Measurements from ENCODE around the gene SNX18. TPM values are rescaled to one million over a fixed set of nuclear protein-coding genes. Genes with fewer than 3 reads are reported as not detected.

The SNX18 gene
- total and polyA plus RNA-seq, 2 of the 4 experiments (the other 2 are of a cell fraction) = 31.2 to 50.0 TPM

GRCh38 chr5:54514291-54514690 is 3.3 kb upstream of the SNX18 start:
- Histone ChIP-seq H3K4me2 (ENCODE audit: low read depth, low read length) (peak overlapping the region; percentile 35; the same call in 1 of the 2 replicates), H4K8ac (ENCODE audit: low read depth in 2 of 2, low read length in 2 of 2) (peak overlapping the region in 1 of 2 experiments; percentile 65; a peak in 1 of 4 replicates), H3K9ac (ENCODE audit: low read depth, low read length) (0 out of 2 replicates have a peak overlapping the region, but pooled peaks have one; percentile 5), H3K4me1 (ENCODE audit: control insufficient read depth, insufficient read depth, low read length) (peaks cover 11% of the 10 kb centered on the region), H2BK15ac (ENCODE audit: low read depth, low read length) (peak overlapping the region; percentile 66; the same call in 2 of the 3 replicates), H2AFZ (replicated peaks; ENCODE audit: low read length, poor library complexity) (peak overlapping the region; percentile 68), H3K36me3 (ENCODE audit: control insufficient read depth, insufficient read depth, low read length) (peaks cover 8% of the 10 kb centered on the region), H3K4me3 (ENCODE audit: insufficient read depth, low read depth, low read length) (no peak overlapping the region), H3K23ac (ENCODE audit: low read depth, low read length) (peak overlapping the region; percentile 72; the same call in 1 of the 2 replicates), H2BK120ac (ENCODE audit: low read depth, low read length) (peak overlapping the region; percentile 80), H3K79me1 (ENCODE audit: low read depth in 1 of 2, low read length in 2 of 2) (peaks cover 0 to 16% of the 10 kb centered on the region in 2 experiments; a peak in 1 of 4 replicates), H2AK5ac (ENCODE audit: low read depth, low read length) (peak overlapping the region; percentile 90), H4K5ac (ENCODE audit: low read depth, low read length) (no peak overlapping the region; the same call in 1 of the 2 replicates), H4K91ac (ENCODE audit: insufficient read depth, low read depth, low read length) (peak overlapping the region; percentile 55), H2BK20ac (ENCODE audit: low read depth, low read length) (peak overlapping the region; percentile 82; the same call in 1 of the 2 replicates), H3K4ac (ENCODE audit: low read depth, low read length) (peak overlapping the region; percentile 87), H3K9me1 (ENCODE audit: insufficient read depth, low read length) (peaks cover 9% of the 10 kb centered on the region), H3K27ac (ENCODE audit: insufficient read depth, low read length) (peak overlapping the region; percentile 50; the same call in 1 of the 2 replicates), H3K56ac (ENCODE audit: extremely low read depth, insufficient read depth, low read length) (no peak overlapping the region), H3K14ac (replicated peaks; ENCODE audit: low read depth, low read length) (peak overlapping the region; percentile 91), H3K18ac (ENCODE audit: low read depth, low read length) (peak overlapping the region; percentile 44), H2BK5ac (ENCODE audit: low read depth, low read length, poor library complexity, severe bottlenecking) (peak overlapping the region; percentile 54), H3K9me3 (ENCODE audit: control insufficient read depth, insufficient read depth, low read length) (peaks cover 9% of the 10 kb centered on the region), H4K20me1 (ENCODE audit: insufficient read depth, low read length) (peaks cover 10% of the 10 kb centered on the region), H3K27me3 (ENCODE audit: control insufficient read depth, insufficient read depth, low read length) (no peaks in the 10 kb centered on the region; the same call in 1 of the 2 replicates), H2AK9ac (replicated peaks; ENCODE audit: low read depth, low read length, poor library complexity) (peak overlapping the region; percentile 33)
- TF ChIP-seq RAD21 (IDR thresholded peaks at IDR 0.05; ENCODE audit: low read length) (no peak), POLR2A (IDR thresholded peaks at IDR 0.05; ENCODE audit: low read depth, low read length) (no peak), CTCF (conservative IDR thresholded peaks at IDR 0.05; ENCODE audit: low read depth, low read length) (no peak), MXI1 (IDR thresholded peaks at IDR 0.05; ENCODE audit: borderline replicate concordance, low read depth, low read length) (no peak), MAFK (IDR thresholded peaks at IDR 0.05; ENCODE audit: low read depth, low read length) (no peak)
- ChIA-PET POLR2A (ENCODE audit: unreplicated experiment) (no interaction called here), CTCF (interaction anchor here (1.2 kb wide), 1 partner anchor 280 kb away, joined by 4 read pairs; no protein-coding TSS in a partner anchor)
- BruUV-seq (replicated peaks) = no TSS peak
- dilution Hi-C loops (cut with HindIII; ENCODE audit: low sequenced_read_pairs, unreplicated experiment) (no loop called here), in situ Hi-C loops (cut with MboI; ENCODE audit: low sequenced_read_pairs) (no loop called here), intact Hi-C loops (cut with micrococcal nuclease) (loop anchor here (10.0 kb wide), 1 partner anchor 269 kb away; no protein-coding TSS in a partner anchor)
- WGBS, 2 experiments (ENCODE audit: extremely low coverage in 2 of 2, insufficient read length in 1 of 2) = 34% methylated on average over 2 of the region's 4 CpGs; no CpG with 5 or more reads in 1 of the 2 experiments
- no peak for DNase-seq
- no peak for ATAC-seq (ENCODE audit: low read depth)
